HG03442 (cell line): ENCODE results near the gene ZC3H18.
A peak's percentile ranks its signal among the peaks of the same experiment; 100 is the strongest.

Source experiments
- ATAC-seq: cut with Tn5 transposase; IDR thresholded peaks from one replicate; pipeline ENCODE4 v1.9.1; 2021; ENCODE audit warnings: mild to moderate bottlenecking, moderate library complexity; ENCODE audit not compliant: unreplicated experiment

ZC3H18 gene

DNA sequence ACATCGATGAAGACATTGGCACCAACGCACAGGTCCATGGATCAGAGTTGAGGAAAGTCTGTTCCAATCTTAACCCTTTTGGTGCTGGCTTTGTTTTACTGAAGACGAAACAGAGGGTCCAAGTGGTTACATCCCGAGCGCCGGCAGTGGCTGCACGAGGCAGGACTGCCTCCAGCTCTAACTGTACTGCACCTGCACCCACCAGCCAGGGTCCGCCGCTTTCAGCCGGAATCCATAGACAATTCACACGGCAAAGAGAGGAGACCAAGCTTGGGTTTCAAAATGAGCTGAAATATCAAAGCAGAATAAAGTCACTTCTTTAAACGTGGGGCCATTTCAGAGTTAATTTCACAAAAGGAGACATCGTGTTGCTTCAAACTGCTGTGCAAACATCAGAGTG is 21.2 kb upstream of the ZC3H18 start:
- no peak for ATAC-seq

GRCh38 chr16:88549671-88550245 is 20.4 kb upstream of the ZC3H18 start:
- ATAC-seq = no peak

GRCh38 chr16:88550246-88550661 is 19.9 kb upstream of the ZC3H18 start:
- no peak for ATAC-seq

- ATAC-seq = no peak
Measured at GRCh38 chr16:88552166-88552565, 18.0 kb upstream of the ZC3H18 start.

GRCh38 chr16:88552815-88553214 is 17.4 kb upstream of the ZC3H18 start:
- ATAC-seq = no peak

GRCh38 chr16:88553739-88554138 is 16.5 kb upstream of the ZC3H18 start:
- no peak for ATAC-seq

DNA sequence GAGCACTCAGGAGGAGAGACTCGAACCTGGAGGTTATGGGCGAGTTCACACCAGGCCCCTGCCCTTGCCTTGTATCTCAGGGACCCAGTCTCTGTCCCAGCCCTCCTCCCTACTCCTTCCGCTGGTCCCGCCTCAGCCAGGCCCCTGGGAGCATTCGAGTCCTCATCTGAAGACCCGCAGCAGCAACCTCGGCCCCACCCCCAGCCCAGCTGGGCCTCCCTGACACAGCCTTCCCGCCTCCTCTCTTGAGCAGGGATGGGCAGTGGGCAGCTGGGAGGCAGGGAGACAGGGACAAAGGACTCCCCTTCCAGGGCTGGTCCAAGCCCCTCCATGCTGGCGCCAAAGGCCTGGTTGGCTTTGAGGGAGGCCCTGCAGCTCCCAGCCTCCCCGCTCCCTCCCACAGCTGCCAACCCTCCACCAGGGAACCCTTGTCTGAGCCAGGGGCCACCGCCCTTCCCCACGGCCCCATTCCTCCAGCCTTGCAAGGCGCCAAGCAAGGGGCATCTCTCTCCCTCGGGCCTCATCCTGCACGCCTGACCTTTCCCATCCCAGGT is 15.4 kb upstream of the ZC3H18 start:
- no peak for ATAC-seq

DNA sequence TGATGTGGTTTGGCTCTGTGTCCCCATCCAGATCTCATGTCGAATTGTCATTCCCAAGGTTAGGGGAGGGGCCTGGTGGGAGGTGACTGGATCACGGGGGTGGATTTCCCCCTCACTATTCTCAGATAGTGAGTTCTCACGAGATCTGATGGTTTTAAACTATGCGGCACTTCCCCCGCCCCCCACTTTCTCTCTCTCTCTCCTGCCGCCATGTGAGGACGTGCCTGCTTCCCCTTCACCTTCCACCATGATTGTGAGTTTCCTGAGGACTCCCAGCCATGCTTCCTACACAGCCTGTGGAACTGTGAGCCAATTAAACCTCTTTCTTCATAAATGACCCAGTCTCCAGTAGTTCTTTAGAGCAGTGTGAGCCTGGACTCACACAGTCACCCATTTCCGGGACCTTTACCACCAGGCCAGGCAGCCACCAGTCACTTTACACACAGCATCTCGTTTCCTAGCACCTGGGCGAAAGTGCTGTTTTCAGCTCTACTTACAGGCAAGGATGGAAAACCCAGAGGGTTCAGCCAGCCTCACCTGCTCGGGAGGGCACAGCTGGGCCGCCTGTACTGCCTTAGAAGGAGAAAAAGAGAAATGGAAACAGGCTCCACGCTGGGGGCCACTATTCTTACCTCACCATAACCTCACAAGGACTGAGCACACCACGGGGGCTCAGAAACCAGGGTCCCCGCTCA is 13.8 kb upstream of the ZC3H18 start:
- ATAC-seq = no peak

DNA sequence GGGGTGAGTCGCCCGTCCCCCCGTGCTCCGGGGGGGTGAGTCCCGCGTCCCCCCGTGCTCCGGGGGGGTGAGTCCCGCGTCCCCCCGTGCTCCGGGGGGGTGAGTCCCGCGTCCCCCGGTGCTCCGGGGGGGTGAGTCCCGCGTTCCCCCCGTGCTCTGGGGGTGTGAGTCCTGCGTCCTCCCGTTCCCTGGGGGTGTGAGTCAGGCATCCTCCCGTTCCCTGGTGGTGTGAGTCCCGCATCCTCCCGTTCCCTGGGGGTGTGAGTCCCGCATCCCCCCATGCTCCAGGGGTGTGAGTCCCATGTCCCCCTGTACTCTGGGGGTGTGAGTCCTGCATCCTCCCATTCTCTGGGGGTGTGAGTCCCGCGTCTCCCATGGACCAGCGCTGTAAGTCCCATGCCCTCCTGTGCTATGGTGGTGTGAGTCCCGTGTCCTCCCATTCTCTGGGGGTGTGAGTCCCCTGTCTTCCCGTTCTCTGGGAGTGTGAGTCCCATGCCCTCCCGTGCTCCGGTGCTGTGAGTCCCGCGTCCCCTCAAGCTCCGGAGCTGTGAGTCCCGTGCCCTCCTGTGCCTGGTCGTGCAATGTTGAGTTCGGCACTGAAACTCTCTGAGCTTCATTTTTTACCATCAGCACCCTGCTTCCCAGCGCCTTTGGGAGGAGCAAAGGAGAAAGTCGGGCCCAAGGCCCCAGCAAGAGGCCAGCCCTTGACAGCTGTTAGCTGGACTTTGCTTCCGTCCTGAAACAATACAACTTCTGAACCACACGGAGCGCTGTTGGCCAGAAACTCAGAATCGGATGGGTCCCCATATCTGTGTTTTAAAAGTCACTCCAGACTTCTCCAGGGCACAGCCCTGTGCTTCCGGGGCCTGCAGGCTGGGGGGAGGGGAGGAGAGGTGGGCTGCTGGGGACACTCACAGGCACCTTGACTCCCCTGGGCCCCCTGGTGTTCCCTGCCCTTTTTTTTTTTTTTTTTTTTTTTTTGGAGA is 11.5 kb upstream of the ZC3H18 start:
- no peak for ATAC-seq

DNA sequence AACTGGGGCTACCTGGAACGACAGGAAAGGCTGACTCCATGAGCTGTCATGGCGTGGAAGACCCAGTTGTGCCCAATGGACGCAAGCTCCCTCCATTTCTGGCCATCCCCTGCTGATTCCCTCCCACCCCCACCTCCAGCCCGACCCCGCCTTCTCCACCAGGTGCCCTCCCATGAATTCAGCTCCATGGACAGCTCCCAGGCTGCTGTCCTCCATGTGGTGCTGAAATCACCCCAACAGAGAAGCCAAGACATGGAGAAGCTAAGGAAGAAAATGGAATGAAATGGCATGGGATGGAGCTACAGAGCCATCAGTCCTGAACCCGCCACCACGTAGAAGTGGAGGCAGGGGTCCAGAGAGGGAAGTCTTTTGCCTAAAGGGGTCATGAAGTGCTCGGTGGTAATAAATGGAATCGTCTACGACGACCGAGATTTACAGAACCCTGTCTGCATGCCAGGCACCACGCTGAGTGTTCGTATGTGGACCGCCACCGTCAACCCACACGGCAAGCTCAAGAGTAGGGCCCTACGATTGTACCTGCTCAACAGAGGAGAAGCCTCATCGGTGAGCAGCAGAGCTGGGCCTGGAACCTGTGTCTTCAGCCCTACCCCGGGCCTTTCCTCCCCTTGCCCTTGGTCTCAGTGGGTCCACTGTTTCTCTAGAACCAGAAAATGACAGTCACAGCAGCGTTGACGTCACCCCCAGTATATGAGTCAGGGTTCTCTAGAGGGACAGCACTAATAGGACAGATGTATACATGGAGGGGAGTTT is 9.3 kb upstream of the ZC3H18 start:
- no peak for ATAC-seq

- ATAC-seq = no peak
Measured at GRCh38 chr16:88561485-88562359, 8.5 kb upstream of the ZC3H18 start.

DNA sequence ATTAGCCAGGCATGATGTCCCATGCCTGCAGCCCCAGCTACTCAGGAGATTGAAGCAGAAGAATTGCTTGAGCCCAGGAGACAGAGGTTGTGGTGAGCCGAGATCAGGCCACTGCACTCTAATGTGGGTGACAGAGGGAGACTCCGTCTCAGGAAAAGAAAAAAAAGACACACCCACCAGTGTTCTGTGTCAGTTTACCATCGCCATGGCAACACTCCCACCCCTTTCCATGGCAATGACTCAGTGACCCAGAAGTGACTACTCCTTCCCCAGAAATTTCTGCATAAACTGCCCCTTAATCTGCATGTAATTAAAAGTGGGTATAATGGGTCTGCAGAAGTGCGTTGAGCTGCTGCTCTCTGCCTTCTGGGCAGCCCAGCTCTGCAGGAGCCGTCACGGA is 4.0 kb upstream of the ZC3H18 start:
- no peak for ATAC-seq

DNA sequence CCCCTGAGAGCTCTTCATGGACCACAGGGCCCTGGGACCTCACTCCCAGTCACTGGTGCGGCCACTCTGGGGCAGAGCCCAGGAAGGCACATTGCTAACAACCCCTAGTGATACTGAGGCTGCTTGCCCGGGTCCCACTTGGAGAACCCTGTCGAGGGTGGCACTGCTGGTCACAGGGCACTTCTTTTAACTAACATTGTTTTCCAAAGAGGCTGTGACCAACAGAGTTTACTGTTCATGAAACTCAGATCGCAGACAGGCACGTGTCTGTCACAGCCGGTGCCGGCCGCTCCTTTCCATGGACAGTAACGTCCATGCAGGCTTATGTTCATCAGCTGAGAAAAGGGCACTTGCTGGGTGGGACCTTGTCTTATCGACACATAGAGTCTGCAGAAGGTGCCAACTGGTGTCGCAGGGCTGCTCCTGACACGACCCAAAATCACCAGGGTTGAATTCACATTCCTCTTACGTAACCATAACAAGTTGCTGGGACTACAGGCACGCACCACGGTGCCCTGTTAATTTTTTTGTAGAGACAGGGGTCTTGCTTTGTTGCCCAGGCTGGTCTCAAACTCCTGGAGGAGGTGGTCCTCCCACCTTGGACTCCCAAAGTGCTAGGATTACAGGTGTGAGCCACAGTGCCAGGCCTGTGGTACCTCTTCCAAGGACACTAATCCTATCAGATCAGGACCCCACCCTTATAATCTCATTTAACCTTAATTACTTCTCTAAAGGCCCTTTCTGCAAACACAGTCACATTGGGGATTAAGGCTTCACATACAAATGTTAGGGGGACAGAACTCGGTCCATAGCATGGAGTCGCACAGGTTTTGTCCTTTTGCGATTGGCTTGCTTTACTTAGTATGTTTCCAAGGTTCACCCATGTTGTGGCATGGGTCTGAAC is 1.2 kb upstream of the ZC3H18 start:
- no peak for ATAC-seq

DNA sequence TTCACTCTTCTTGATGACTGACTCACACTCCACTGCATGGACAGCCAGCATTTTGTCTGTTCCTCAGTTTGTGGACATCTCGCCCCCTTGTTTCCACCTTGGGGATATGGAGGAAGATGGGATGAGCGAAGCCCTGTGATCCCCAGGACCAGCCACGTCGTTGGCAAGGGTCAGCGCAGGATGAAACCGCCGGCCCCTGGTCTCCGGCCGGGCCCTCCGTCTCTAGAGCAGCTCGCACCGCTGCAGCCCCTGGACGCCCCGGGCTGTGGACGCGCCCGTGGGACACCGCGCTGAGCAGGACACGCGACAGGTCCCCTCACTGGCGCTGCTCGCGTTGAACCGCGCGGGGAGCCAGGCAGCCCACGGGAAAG is 604 bp upstream of the ZC3H18 start:
- ATAC-seq = peak; percentile 31

GRCh38 chr16:88570691-88571092 is 489 bp downstream of the ZC3H18 start:
- ATAC-seq = no peak

DNA sequence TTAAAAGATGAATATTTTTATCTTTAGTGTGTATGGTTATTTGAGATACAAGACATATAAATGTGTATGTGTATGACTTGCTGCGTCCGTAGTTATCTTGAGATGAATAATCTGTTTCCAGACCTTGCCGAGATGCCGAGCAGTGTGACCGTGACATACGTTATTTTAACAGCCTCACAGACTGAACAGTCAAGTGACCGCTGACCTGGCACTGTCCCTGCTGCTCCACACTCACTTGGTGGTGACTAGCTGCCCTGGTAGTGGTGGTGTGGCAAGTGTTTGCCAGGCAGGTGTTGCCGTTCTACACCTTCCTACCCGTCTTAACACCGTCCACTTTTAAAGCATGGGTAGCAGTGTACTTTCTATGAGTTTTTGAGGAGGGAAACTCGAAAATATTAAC is 5.0 kb downstream of the ZC3H18 start:
- no peak for ATAC-seq

DNA sequence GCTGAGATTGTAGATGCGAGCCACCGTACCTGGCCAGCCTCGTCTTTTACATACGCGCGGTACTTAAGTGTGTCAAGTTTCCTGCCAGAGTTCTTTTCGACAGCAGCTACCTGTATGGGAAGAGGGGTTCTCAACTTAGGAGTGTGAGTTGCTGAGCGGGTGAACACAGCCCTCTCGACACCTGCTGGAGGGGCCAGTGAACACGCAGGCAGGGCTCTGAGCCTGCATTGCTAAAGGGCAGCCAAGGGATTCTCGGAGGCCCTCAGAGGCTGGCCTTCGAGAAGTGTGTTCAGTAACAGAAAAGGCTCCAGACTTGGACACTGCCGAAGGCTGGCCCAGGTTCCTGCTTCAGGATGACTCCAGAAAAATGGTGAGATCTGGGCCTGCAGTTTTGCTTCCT is 6.1 kb downstream of the ZC3H18 start:
- no peak for ATAC-seq

GRCh38 chr16:88577166-88577565 is 7.0 kb downstream of the ZC3H18 start:
- no peak for ATAC-seq
